GM23248 (cell line): ENCODE measurements around the gene EVA1C.

ENCODE experiments used
- EZH2 ChIP-seq: fragments of 200-600 bp; sonication (generic); IDR thresholded peaks from 2 replicates; pipeline ENCODE4 v1.6.1; 2018; ENCODE audit warnings: antibody characterized with exemption, mild to moderate bottlenecking; ENCODE audit not compliant: insufficient read depth, poor library complexity, severe bottlenecking
- EZH2phosphoT487 ChIP-seq: fragments of 200-600 bp; sonication (generic); IDR thresholded peaks from 2 replicates; pipeline ENCODE4 v1.6.1; 2018; ENCODE audit warnings: antibody characterized with exemption, moderate library complexity, mild to moderate bottlenecking, low read depth; ENCODE audit not compliant: insufficient read depth

GRCh38 chr21:32425628-32426027, 13.1 kb downstream of the EVA1C start:
- TF ChIP-seq EZH2phosphoT487 (no peak), EZH2 (no peak)
